IgD-negative memory B cell (primary cell): ENCODE measurements around the gene ABHD12. TPM values are rescaled to one million over a fixed set of nuclear protein-coding genes. Genes with fewer than 3 reads are reported as not detected.
A peak's percentile ranks its signal among the peaks of the same experiment; 100 is the strongest.
"Not testable (repeated sequence)": the region's sequence is repeated elsewhere in the genome, so short reads cannot be mapped to it uniquely, and the experiment has no call there.

Experiments
- H3K27ac Mint-ChIP-seq, 3 donors: one replicate each; pipeline ENCODE4 v1.8.0; 2020 to 2022; ENCODE audit warnings: mild to moderate bottlenecking in 3 of 3, mixed read lengths in 3 of 3, moderate library complexity in 1 of 3
- H3K27me3 Mint-ChIP-seq: one replicate; pipeline ENCODE4 v1.8.0; 2021; ENCODE audit warnings: mixed read lengths
- H3K36me3 Mint-ChIP-seq: one replicate; pipeline ENCODE4 v1.8.0; 2020; ENCODE audit warnings: mild to moderate bottlenecking, mixed read lengths
- H3K4me1 Mint-ChIP-seq, 3 donors: one replicate each; pipeline ENCODE4 v1.8.0; 2020 to 2022; ENCODE audit warnings: mixed read lengths in 3 of 3, mild to moderate bottlenecking in 1 of 3
- H3K4me3 Mint-ChIP-seq, 4 donors: one replicate each; pipeline ENCODE4 v1.8.0; 2020 to 2022; ENCODE audit warnings: mild to moderate bottlenecking in 4 of 4, mixed read lengths in 4 of 4, moderate library complexity in 3 of 4
- H3K9me3 Mint-ChIP-seq, 3 donors: one replicate each; pipeline ENCODE4 v1.8.0; 2020 to 2021; ENCODE audit warnings: mixed read lengths in 3 of 3, mild to moderate bottlenecking in 1 of 3
- polyA plus RNA-seq: library from polyadenylated mRNA; unstranded; fragments of 300-500 nt; fragmentation: Illumina TruSeq; gene quantifications from one replicate; pipeline ENCODE4 v1.2.3, GENCODE V29; 2021

ABHD12 gene
- polyA plus RNA-seq, 1 donor from 2014 or later, result 20.3 TPM

GRCh38 chr20:25274481-25274880 lies 116.2 kb downstream of the ABHD12 start:
- Mint-ChIP-seq H3K4me1 (no peaks in the 10 kb centered on the region), H3K9me3 (no peaks in the 10 kb centered on the region), H3K4me3 (no peak overlapping the region), H3K27me3 (no peaks in the 10 kb centered on the region), H3K36me3 (no peaks in the 10 kb centered on the region), H3K27ac (no peak overlapping the region)

DNA sequence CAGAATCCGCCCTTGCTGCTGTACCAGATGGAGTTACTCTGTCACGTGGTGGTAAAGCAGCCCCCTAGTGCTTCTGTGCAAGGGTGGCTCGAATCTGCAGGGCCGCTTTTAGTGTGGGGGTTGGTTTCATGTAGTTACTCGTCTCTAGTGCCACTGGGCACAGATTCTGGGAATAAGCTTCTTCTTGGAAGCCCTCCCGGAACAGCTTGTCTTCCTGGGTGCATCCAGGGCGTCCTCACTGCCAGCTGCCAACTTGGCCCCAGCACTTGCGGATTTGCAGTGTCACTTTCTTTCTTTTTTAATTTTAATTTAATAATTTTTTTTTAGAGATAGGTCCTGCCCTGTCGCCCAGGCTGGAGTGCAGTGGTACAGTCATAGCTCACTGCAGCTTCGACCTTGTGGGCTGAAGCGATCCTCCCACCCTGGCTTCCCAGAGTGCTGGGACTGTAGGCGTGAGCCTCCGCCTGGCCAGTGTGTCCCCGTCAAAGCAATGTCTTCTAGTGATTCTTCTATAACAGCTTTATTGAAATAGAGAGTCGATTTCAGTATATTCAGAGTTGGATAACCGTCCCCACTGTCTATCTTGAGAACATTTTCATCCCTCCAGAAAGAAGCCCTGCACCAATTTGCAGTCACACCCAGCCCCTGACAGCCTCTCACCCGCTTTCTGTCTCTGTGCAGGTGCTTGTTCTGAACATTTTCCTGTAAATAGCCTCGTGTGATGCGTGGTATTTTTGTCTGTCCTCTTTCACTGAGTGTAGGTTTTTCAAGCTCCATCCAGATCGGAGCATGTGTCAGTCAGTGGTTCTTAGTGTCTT lies 116.9 kb downstream of the ABHD12 start:
- Mint-ChIP-seq H3K27ac (no peak overlapping the region), H3K4me3 (no peak overlapping the region), H3K27me3 (no peaks in the 10 kb centered on the region), H3K36me3 (no peaks in the 10 kb centered on the region), H3K4me1 (no peaks in the 10 kb centered on the region), H3K9me3 (no peaks in the 10 kb centered on the region)

- H3K9me3 Mint-ChIP-seq, result no peaks in the 10 kb centered on the region
- no peaks in the 10 kb centered on the region for H3K4me1 Mint-ChIP-seq
- no peaks in the 10 kb centered on the region for H3K36me3 Mint-ChIP-seq
- H3K27ac Mint-ChIP-seq, result no peak overlapping the region
- no peak overlapping the region for H3K4me3 Mint-ChIP-seq
- no peaks in the 10 kb centered on the region for H3K27me3 Mint-ChIP-seq
Observed at GRCh38 chr20:25273046-25273445, 117.6 kb downstream of the ABHD12 start.

GRCh38 chr20:25272223-25273000 lies 118.2 kb downstream of the ABHD12 start:
- peaks cover 0 to 3% (median 0%) of the 10 kb centered on the region in 3 donors for H3K4me1 Mint-ChIP-seq
- H3K27me3 Mint-ChIP-seq, result no peaks in the 10 kb centered on the region
- H3K27ac Mint-ChIP-seq, result no peak overlapping the region
- no peaks in the 10 kb centered on the region for H3K9me3 Mint-ChIP-seq
- H3K4me3 Mint-ChIP-seq, result no peak overlapping the region
- no peaks in the 10 kb centered on the region for H3K36me3 Mint-ChIP-seq

DNA sequence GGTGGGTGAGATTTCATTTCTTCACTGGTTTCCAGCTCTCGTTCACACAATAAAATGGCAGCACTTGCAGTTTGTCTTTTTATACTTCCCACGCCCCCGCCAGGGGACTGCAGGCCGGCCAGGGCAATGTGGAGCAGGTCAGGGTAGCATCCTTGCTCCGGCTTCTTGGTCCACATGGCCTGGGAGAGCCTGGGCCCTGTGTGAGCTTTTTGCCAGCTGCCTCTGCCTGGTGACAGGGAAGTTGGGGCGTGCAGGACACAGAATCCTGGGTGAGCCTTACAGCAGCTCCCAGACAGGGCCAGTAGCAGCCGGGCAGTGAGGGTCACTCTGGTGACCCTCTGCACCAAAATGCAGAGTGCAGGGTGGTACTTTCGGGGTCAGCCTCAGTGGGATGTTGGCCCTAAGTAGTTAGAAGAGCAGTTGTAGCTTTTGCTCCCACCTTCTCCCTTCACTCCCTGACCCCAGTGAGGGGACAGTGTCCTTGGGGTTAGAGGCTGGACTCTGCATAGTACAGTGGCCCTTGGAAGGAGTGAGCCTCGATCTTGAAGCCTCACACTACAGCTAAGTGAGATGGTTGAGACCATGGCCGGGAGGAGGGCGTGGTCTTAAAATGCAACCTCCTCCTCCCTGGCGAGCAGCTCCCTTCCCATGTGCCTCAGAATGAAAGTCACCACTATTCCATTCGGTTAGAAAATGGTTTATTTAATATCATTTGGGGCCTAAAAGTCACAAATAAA lies 119.0 kb downstream of the ABHD12 start:
- peaks cover 5% of the 10 kb centered on the region for H3K36me3 Mint-ChIP-seq
- no peak overlapping the region for H3K4me3 Mint-ChIP-seq
- peaks cover 4 to 11% (median 5%) of the 10 kb centered on the region in 3 donors for H3K4me1 Mint-ChIP-seq
- no peaks in the 10 kb centered on the region for H3K9me3 Mint-ChIP-seq
- H3K27me3 Mint-ChIP-seq, result no peaks in the 10 kb centered on the region
- H3K27ac Mint-ChIP-seq, result no peak overlapping the region

GRCh38 chr20:25270829-25271251 lies 119.8 kb downstream of the ABHD12 start:
- peaks cover 5% of the 10 kb centered on the region for H3K36me3 Mint-ChIP-seq
- no peak overlapping the region for H3K4me3 Mint-ChIP-seq
- peaks cover 4 to 11% (median 7%) of the 10 kb centered on the region in 3 donors for H3K4me1 Mint-ChIP-seq
- H3K9me3 Mint-ChIP-seq, result no peaks in the 10 kb centered on the region
- no peak overlapping the region for H3K27ac Mint-ChIP-seq
- no peaks in the 10 kb centered on the region for H3K27me3 Mint-ChIP-seq

- peak overlapping the region in 1 of 3 donors; percentile 65 for H3K27ac Mint-ChIP-seq
- H3K36me3 Mint-ChIP-seq, result peaks cover 8% of the 10 kb centered on the region
- peaks cover 4 to 11% (median 7%) of the 10 kb centered on the region in 3 donors for H3K4me1 Mint-ChIP-seq
- H3K9me3 Mint-ChIP-seq, result peaks cover 0 to 1% (median 0%) of the 10 kb centered on the region in 3 donors
- no peak overlapping the region for H3K4me3 Mint-ChIP-seq
- H3K27me3 Mint-ChIP-seq, result no peaks in the 10 kb centered on the region
Observed at GRCh38 chr20:25269833-25270170, 120.8 kb downstream of the ABHD12 start.

DNA sequence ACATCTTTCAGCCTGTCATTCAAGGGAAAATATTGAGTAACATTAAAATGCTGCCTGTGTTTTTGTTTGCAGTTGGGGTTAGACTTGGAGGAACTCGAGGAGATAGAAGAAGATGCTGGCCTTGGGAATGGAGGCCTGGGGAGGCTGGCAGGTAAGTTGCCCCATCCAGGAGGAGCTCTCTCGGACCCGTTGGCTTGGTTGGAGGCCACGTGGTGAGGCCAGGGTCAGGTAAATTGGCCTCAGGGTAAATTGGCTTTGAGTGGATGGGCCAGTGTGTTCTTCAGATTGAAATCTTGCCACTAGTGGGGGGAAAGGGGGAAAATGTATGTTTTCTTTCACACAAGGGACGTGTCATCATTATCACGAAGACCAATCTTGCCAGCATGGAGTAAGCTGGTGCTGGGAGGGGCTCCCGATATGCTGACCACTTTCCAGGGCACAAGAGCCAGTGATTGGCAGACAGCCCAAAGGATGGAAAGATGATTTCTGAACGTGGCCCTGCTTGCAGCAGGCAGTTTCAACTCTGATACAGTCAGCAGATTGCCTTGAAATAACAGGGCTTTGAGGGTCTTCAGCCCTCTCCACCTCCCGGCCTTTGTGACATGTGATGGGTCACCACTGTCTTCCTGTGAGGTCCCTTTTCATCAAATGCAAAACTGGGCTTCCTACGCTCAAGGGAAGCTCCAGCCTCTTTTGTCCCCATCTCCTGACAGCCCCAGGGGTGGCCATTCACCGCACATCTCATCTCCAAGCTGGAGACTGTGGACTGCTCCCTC lies 121.4 kb downstream of the ABHD12 start:
- H3K4me1 Mint-ChIP-seq, result peaks cover 4 to 11% (median 7%) of the 10 kb centered on the region in 3 donors
- peaks cover 12% of the 10 kb centered on the region for H3K36me3 Mint-ChIP-seq
- peaks cover 0 to 1% (median 0%) of the 10 kb centered on the region in 3 donors for H3K9me3 Mint-ChIP-seq
- no peak overlapping the region for H3K4me3 Mint-ChIP-seq
- no peaks in the 10 kb centered on the region for H3K27me3 Mint-ChIP-seq
- no peak overlapping the region for H3K27ac Mint-ChIP-seq

GRCh38 chr20:25260770-25261437 lies 129.7 kb downstream of the ABHD12 start:
- H3K9me3 Mint-ChIP-seq, H3K4me3 Mint-ChIP-seq, H3K27me3 Mint-ChIP-seq, H3K27ac Mint-ChIP-seq, H3K4me1 Mint-ChIP-seq: not testable (repeated sequence)
- H3K36me3 Mint-ChIP-seq, result peaks cover 20% of the 10 kb centered on the region

GRCh38 chr20:25259788-25260254 lies 130.8 kb downstream of the ABHD12 start:
- Mint-ChIP-seq H3K9me3 (peaks cover 0 to 4% (median 0%) of the 10 kb centered on the region in 3 donors), H3K4me1 (peaks cover 0 to 5% (median 4%) of the 10 kb centered on the region in 3 donors), H3K27ac (no peak overlapping the region), H3K4me3 (no peak overlapping the region), H3K36me3 (peaks cover 17% of the 10 kb centered on the region), H3K27me3 (no peaks in the 10 kb centered on the region)

DNA sequence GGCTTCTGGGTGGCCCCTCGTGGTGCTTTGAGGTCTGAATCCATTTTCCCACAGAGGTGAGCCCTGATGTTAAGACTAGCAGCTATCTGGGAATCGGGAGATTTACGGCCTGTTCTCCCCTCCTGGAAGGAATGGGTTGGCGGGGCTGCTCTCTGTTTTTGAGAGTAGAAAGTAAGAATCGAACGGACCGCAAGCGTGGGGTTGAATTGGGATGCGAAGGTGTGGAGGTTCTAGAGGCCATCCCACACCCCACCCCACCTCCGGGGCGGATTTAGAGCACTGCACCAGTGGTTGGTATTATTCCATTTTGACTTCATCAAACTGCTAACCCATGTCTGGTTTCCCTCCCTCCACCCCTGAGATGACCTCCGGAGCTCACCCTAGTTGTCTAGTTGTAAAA lies 131.3 kb downstream of the ABHD12 start:
- Mint-ChIP-seq H3K27ac (no peak overlapping the region), H3K4me1 (peaks cover 2 to 5% (median 4%) of the 10 kb centered on the region in 3 donors), H3K36me3 (peaks cover 13% of the 10 kb centered on the region), H3K27me3 (no peaks in the 10 kb centered on the region), H3K9me3 (peaks cover 0 to 4% (median 0%) of the 10 kb centered on the region in 3 donors), H3K4me3 (no peak overlapping the region)

DNA sequence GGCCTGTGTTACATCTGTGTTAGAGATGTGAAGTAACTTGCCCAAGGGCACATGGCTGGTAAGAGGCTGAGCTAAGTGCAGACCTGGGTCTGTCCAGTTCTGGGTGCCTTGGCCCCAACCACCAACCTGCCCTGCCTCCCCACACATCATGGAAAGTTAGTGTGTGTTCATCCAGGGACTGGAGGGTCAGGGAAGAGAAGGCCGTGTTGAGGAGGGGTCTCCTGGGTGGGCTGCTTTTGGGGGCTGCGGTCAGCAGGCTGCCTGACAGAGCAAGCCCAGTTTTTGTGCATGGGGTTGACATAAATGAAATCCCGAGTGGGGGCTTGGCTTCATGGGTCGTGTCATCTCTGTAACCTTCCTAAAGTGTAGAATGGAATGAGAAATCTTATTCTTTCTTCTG lies 131.8 kb downstream of the ABHD12 start:
- H3K9me3 Mint-ChIP-seq, result peaks cover 0 to 4% (median 0%) of the 10 kb centered on the region in 3 donors
- H3K4me1 Mint-ChIP-seq, result peaks cover 2 to 5% (median 4%) of the 10 kb centered on the region in 3 donors
- H3K27ac Mint-ChIP-seq, result peak overlapping the region in 1 of 3 donors; percentile 63
- H3K36me3 Mint-ChIP-seq, result peaks cover 10% of the 10 kb centered on the region
- H3K27me3 Mint-ChIP-seq, result no peaks in the 10 kb centered on the region
- H3K4me3 Mint-ChIP-seq, result no peak overlapping the region

DNA sequence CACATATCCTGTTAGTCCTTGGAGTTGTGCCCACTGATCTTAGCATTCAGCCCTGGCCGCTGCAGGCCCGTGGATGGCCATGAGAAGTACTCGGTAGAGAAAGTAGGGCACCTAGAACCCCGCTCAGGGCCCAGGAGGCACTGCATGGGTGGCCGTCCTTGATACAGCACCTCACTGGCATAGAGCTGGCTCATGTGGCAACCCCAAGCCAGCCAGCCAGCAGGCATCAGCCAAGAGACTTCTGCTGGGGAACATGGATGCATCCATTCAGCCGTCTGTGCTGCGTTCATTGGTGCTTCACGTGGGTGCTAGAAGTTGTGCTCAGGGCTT lies 132.2 kb downstream of the ABHD12 start:
- peaks cover 2 to 5% (median 4%) of the 10 kb centered on the region in 3 donors for H3K4me1 Mint-ChIP-seq
- no peak overlapping the region for H3K4me3 Mint-ChIP-seq
- no peaks in the 10 kb centered on the region for H3K27me3 Mint-ChIP-seq
- peaks cover 0 to 4% (median 0%) of the 10 kb centered on the region in 3 donors for H3K9me3 Mint-ChIP-seq
- no peak overlapping the region for H3K27ac Mint-ChIP-seq
- peaks cover 10% of the 10 kb centered on the region for H3K36me3 Mint-ChIP-seq
